Gastroesophageal sphincter (tissue), 4 donors: Measurements from ENCODE around the gene LRIT2. TPM values are rescaled to one million over a fixed set of nuclear protein-coding genes. Genes with fewer than 3 reads are reported as not detected.
A peak's percentile ranks its signal among the peaks of the same experiment; 100 is the strongest.

Experiments used
- ATAC-seq: fragments of 150-250 bp; one replicate; pipeline ENCODE4 v1.9.1; 2016; ENCODE audit warnings: mild to moderate bottlenecking, moderate library complexity
- H3K27ac ChIP-seq, 4 donors: fragments of 200-600 bp; sonication (generic) in 3 of 4; 1 replicate in 3 of 4; 2 replicates in 1 of 4; pipeline ENCODE4 v1.5.1; 2016 to 2019
- H3K27me3 ChIP-seq: fragments of 200-600 bp; sonication (generic); one replicate; pipeline ENCODE4 v1.5.1; 2019
- H3K36me3 ChIP-seq, 2 donors: fragments of 200-600 bp; sonication (generic); one replicate each; pipeline ENCODE4 v1.5.1; 2019; ENCODE audit warnings: control low read depth in 1 of 2
- H3K4me1 ChIP-seq, 3 donors: fragments of 200-600 bp; sonication (generic); 1 replicate in 2 of 3; 2 replicates in 1 of 3; pipeline ENCODE4 v1.5.1; 2016 to 2019; ENCODE audit warnings: control low read depth in 2 of 3
- H3K4me3 ChIP-seq, 2 donors: fragments of 200-600 bp; sonication (generic); one replicate each; pipeline ENCODE4 v1.5.1; 2019; ENCODE audit warnings: mild to moderate bottlenecking in 1 of 2, moderate library complexity in 1 of 2
- H3K9me3 ChIP-seq, 3 donors: fragments of 200-600 bp; sonication (generic); one replicate each; pipeline ENCODE4 v1.5.1; 2017 to 2019; ENCODE audit warnings: control low read depth in 2 of 3
- CTCF ChIP-seq, 4 experiments: fragments of 200-600 bp in 2 of 4; fragments of 450-650 bp in 2 of 4; sonication (generic) in 1 of 4; IDR thresholded peaks; one replicate each; pipeline ENCODE4 v1.5.1; 2017 to 2019; ENCODE audit warnings: antibody characterized with exemption in 4 of 4, mild to moderate bottlenecking in 2 of 4, moderate library complexity in 2 of 4
- EP300 ChIP-seq: sonication (generic); formaldehyde crosslinking; IDR thresholded peaks from one replicate; pipeline ENCODE4 v1.6.1; 2017; ENCODE audit warnings: antibody characterized with exemption, mild to moderate bottlenecking
- POLR2A ChIP-seq, 2 donors: fragments of 450-650 bp; IDR thresholded peaks; one replicate each; pipeline ENCODE4 v1.6.1; 2017; ENCODE audit warnings: antibody characterized with exemption in 2 of 2, mild to moderate bottlenecking in 2 of 2, moderate library complexity in 1 of 2
- POLR2AphosphoS5 ChIP-seq: sonication (generic); formaldehyde crosslinking; IDR thresholded peaks from one replicate; pipeline ENCODE4 v1.6.1; 2017; ENCODE audit warnings: antibody characterized with exemption
- WGBS, 2 donors: methylation state at CpG; one replicate each; pipeline ENCODE4 v1.1.5; 2018; ENCODE audit warnings: low coverage in 1 of 2; 5-methylcytosine and 5-hydroxymethylcytosine counted together
- total RNA-seq, 4 donors: library from RNA; depleted of rRNA; stranded (reverse); fragments of >200 nt; gene quantifications; one replicate each; pipeline ENCODE4 v1.1.0, GENCODE V29; 2016

The LRIT2 gene
- total RNA-seq, 4 donors from 2014 or later, result not detected

- TF ChIP-seq POLR2AphosphoS5, result no peak
- Histone ChIP-seq H3K27me3 (peaks cover 51% of the 10 kb centered on the region), H3K36me3 (no peaks in the 10 kb centered on the region), H3K4me1 (peaks cover 0 to 6% (median 0%) of the 10 kb centered on the region in 3 donors), H3K4me3 (no peak overlapping the region), H3K9me3 (no peaks in the 10 kb centered on the region), H3K27ac (no peak overlapping the region)
- WGBS, 2 donors, result 80 to 92% methylated on average over 2 of the region's 7 CpGs
- ATAC-seq, result no peak
These were observed 32.8 kb upstream of the LRIT2 start for GRCh38 chr10:84258034-84258695.

GRCh38 chr10:84257343-84258020, 32.1 kb upstream of the LRIT2 start:
- Histone ChIP-seq H3K36me3 (no peaks in the 10 kb centered on the region), H3K4me1 (peaks cover 0 to 6% (median 0%) of the 10 kb centered on the region in 3 donors), H3K27me3 (peaks cover 48% of the 10 kb centered on the region), H3K9me3 (no peaks in the 10 kb centered on the region), H3K27ac (no peak overlapping the region), H3K4me3 (no peak overlapping the region)
- no peak for TF ChIP-seq EP300
- TF ChIP-seq CTCF (IDR thresholded peaks at IDR 0.05), result no peak
- no peak for TF ChIP-seq POLR2A (IDR thresholded peaks at IDR 0.05)
- no peak for TF ChIP-seq POLR2AphosphoS5
- no peak for ATAC-seq
- 85 to 97% methylated on average over 6 to 8 of the region's 15 CpGs for WGBS, 2 donors

GRCh38 chr10:84256510-84257342, 31.4 kb upstream of the LRIT2 start:
- Histone ChIP-seq H3K4me3 (no peak overlapping the region), H3K4me1 (peaks cover 0 to 6% (median 0%) of the 10 kb centered on the region in 3 donors), H3K9me3 (peaks cover 0 to 3% (median 0%) of the 10 kb centered on the region in 3 donors), H3K36me3 (no peaks in the 10 kb centered on the region), H3K27me3 (peaks cover 48% of the 10 kb centered on the region), H3K27ac (no peak overlapping the region)
- peak; percentile 63 for ATAC-seq
- TF ChIP-seq POLR2AphosphoS5, result no peak
- peak in 3 of 4 experiments; percentile 41 to 66 (median 42) for TF ChIP-seq CTCF (IDR thresholded peaks at IDR 0.05)
- 2 to 21% methylated on average over 11 to 22 of the region's 35 CpGs for WGBS, 2 donors

GRCh38 chr10:84254552-84255478, 29.5 kb upstream of the LRIT2 start:
- TF ChIP-seq POLR2AphosphoS5, result no peak
- TF ChIP-seq CTCF (IDR thresholded peaks at IDR 0.05), result no peak
- no peak for TF ChIP-seq POLR2A (IDR thresholded peaks at IDR 0.05)
- no peak for TF ChIP-seq EP300
- Histone ChIP-seq H3K4me3 (no peak overlapping the region), H3K27ac (no peak overlapping the region), H3K36me3 (no peaks in the 10 kb centered on the region), H3K4me1 (peaks cover 0 to 6% (median 0%) of the 10 kb centered on the region in 3 donors), H3K9me3 (peaks cover 0 to 12% (median 0%) of the 10 kb centered on the region in 3 donors), H3K27me3 (peaks cover 43% of the 10 kb centered on the region)
- WGBS, 2 donors, result 58 to 61% methylated on average over 7 to 9 of the region's 10 CpGs
- ATAC-seq, result no peak
